ENCODE measurements around the gene HOXC12.

HOXC12 gene

GRCh38 chr12:54007538-54008259 is 53.0 kb downstream of the HOXC12 start:
- no peak for DNase-seq (ENCODE audit: low read depth, low spot score)

GRCh38 chr12:54008260-54008552 is 53.5 kb downstream of the HOXC12 start:
- DNase-seq (ENCODE audit: low read depth, low spot score): no peak

Data from iPS DF 19.7 (cell line).